ENCODE results near the gene SGSH.
A peak's percentile ranks its signal among the peaks of the same experiment; 100 is the strongest.

- peak; percentile 60 for TF ChIP-seq CTCF (IDR thresholded peaks at IDR 0.05; ENCODE audit: insufficient read depth, low read length, poor library complexity, severe bottlenecking)
- no peak for TF ChIP-seq EZH2phosphoT487 (conservative IDR thresholded peaks at IDR 0.05; ENCODE audit: low read length)
These were observed 32.7 kb upstream of the SGSH start for GRCh38 chr17:80252871-80253270.
